ENCODE data around the gene CD248. TPM values are rescaled to one million over a fixed set of nuclear protein-coding genes. Genes with fewer than 3 reads are reported as not detected.

CD248 gene
- total RNA-seq, 1 experiment from 2014 or later, result 0.15 TPM

GRCh38 chr11:66281776-66282467 is 34.9 kb downstream of the CD248 start:
- H3K27ac ChIP-seq (ENCODE audit: low read length), result no peak overlapping the region
- DNase-seq (ENCODE audit: low read depth, low spot score), result no peak
- H3K4me3 ChIP-seq (ENCODE audit: low read depth in 2 of 2, low read length in 2 of 2), result no peak overlapping the region
- peaks cover 38% of the 10 kb centered on the region for H3K4me1 ChIP-seq (ENCODE audit: control insufficient read depth, insufficient read depth, low read length)
- intact Hi-C loops (cut with micrococcal nuclease; ENCODE audit: unreplicated experiment), result no loop called here
- no peaks in the 10 kb centered on the region for H3K27me3 ChIP-seq (ENCODE audit: control insufficient read depth, insufficient read depth, low read length)
- POLR2A ChIA-PET, result no interaction called here
- no peaks in the 10 kb centered on the region for H3K36me3 ChIP-seq (ENCODE audit: control insufficient read depth, insufficient read depth, low read length)
- BruUV-seq (replicated peaks), result no TSS peak
- CTCF ChIA-PET, result interaction anchor here (0.5 to 1.5 kb wide), 4 partner anchors 23 to 290 kb away, joined by 3 read pairs; no protein-coding TSS in a partner anchor
- in situ Hi-C loops (cut with HindIII; ENCODE audit: low pct_unique_long_range_greater_than_20kb, low sequenced_read_pairs), result no loop called here
- no peak for ATAC-seq
- H3K9me3 ChIP-seq (ENCODE audit: control insufficient read depth, insufficient read depth, low read depth, low read length), result no peaks in the 10 kb centered on the region
- TF ChIP-seq SIN3A (IDR thresholded peaks at IDR 0.05; ENCODE audit: borderline replicate concordance, insufficient read depth, low read depth, low read length), result no peak
- no peak for TF ChIP-seq CTCF (IDR thresholded peaks at IDR 0.05)
- no peak for TF ChIP-seq POLR2AphosphoS5 (IDR thresholded peaks at IDR 0.05; ENCODE audit: low read depth, low read length)

GRCh38 chr11:66281001-66281400 is 35.8 kb downstream of the CD248 start:
- intact Hi-C loops (cut with micrococcal nuclease; ENCODE audit: unreplicated experiment), result no loop called here
- DNase-seq (ENCODE audit: low read depth, low spot score), result no peak
- ATAC-seq, result no peak
- no peak overlapping the region; the same call in 1 of the 2 replicates for H3K27ac ChIP-seq (ENCODE audit: low read length)
- H3K4me1 ChIP-seq (ENCODE audit: control insufficient read depth, insufficient read depth, low read length), result peaks cover 38% of the 10 kb centered on the region
- H3K27me3 ChIP-seq (ENCODE audit: control insufficient read depth, insufficient read depth, low read length), result no peaks in the 10 kb centered on the region
- no peak overlapping the region for H3K4me3 ChIP-seq (ENCODE audit: low read depth in 2 of 2, low read length in 2 of 2)
- ChIA-PET CTCF (no interaction called here), POLR2A (interaction anchor here (1.2 to 1.4 kb wide), 2 partner anchors 8 to 10 kb away, joined by 4 to 9 read pairs; partner anchors contain the start of genes TMEM151A and YIF1A)
- TF ChIP-seq POLR2AphosphoS5 (IDR thresholded peaks at IDR 0.05; ENCODE audit: low read depth, low read length) (no peak), CTCF (IDR thresholded peaks at IDR 0.05) (no peak), SIN3A (IDR thresholded peaks at IDR 0.05; ENCODE audit: borderline replicate concordance, insufficient read depth, low read depth, low read length) (no peak), TCF7L2 (IDR thresholded peaks at IDR 0.05; ENCODE audit: low read depth, low read length) (no peak)
- TF ChIP-seq, protein P1, sequence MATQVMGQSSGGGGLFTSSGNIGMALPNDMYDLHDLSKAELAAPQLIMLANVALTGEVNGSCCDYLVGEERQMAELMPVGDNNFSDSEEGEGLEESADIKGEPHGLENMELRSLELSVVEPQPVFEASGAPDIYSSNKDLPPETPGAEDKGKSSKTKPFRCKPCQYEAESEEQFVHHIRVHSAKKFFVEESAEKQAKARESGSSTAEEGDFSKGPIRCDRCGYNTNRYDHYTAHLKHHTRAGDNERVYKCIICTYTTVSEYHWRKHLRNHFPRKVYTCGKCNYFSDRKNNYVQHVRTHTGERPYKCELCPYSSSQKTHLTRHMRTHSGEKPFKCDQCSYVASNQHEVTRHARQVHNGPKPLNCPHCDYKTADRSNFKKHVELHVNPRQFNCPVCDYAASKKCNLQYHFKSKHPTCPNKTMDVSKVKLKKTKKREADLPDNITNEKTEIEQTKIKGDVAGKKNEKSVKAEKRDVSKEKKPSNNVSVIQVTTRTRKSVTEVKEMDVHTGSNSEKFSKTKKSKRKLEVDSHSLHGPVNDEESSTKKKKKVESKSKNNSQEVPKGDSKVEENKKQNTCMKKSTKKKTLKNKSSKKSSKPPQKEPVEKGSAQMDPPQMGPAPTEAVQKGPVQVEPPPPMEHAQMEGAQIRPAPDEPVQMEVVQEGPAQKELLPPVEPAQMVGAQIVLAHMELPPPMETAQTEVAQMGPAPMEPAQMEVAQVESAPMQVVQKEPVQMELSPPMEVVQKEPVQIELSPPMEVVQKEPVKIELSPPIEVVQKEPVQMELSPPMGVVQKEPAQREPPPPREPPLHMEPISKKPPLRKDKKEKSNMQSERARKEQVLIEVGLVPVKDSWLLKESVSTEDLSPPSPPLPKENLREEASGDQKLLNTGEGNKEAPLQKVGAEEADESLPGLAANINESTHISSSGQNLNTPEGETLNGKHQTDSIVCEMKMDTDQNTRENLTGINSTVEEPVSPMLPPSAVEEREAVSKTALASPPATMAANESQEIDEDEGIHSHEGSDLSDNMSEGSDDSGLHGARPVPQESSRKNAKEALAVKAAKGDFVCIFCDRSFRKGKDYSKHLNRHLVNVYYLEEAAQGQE (IDR thresholded peaks at IDR 0.05; ENCODE audit: insufficient read depth in 1 of 2, low read depth in 2 of 2, low read length in 1 of 2), result no peak
- no TSS peak for BruUV-seq (replicated peaks)
- no peaks in the 10 kb centered on the region for H3K36me3 ChIP-seq (ENCODE audit: control insufficient read depth, insufficient read depth, low read length)
- no peaks in the 10 kb centered on the region for H3K9me3 ChIP-seq (ENCODE audit: control insufficient read depth, insufficient read depth, low read depth, low read length)
- in situ Hi-C loops (cut with HindIII; ENCODE audit: low pct_unique_long_range_greater_than_20kb, low sequenced_read_pairs), result no loop called here

Measured in Panc1 (cell line).